ENCODE results near the gene LHX4. TPM values are rescaled to one million over a fixed set of nuclear protein-coding genes. Genes with fewer than 3 reads are reported as not detected.

Gene LHX4
- total and polyA plus RNA-seq, 2 of the 8 experiments (the other 6 are each of a cell fraction or from before 2014, with no cell fraction given) = 0.85 to 4.9 TPM

DNA sequence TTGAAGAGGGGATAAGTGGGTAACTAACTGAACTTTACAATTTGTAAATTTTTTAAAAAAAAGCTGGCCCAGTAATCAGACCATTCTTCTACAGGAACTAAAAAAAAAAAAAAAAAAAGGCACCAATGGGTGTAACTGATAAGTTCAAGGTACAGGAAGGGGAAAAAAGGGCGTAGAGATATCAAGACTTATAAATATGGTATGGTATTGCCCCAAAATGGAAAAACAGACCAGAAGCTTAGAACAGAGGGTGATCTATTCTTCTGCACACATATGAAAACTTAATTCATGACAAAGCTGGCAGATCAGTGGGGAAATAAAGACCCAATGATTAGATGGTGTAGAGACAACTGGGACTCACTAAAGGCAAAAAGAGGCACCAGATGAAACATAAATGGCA is 58.9 kb downstream of the LHX4 start:
- H2AK5ac ChIP-seq (ENCODE audit: low read depth, low read length) = no peak overlapping the region
- no peak overlapping the region for H2BK5ac ChIP-seq (ENCODE audit: low read depth, low read length)
- ChIA-PET POLR2A (ENCODE audit: partially characterized antibody) (interaction anchor here (0.6 kb wide), 1 partner anchor 11 kb away, joined by 3 read pairs; no protein-coding TSS in a partner anchor), CTCF (ENCODE audit: partially characterized antibody) (interaction anchor here (0.8 to 1.2 kb wide), 3 partner anchors 9 to 194 kb away, joined by 3 read pairs; no protein-coding TSS in a partner anchor)
- TF ChIP-seq FOSL1 (IDR thresholded peaks at IDR 0.05; ENCODE audit: insufficient read depth, low read depth, low read length) (no peak), GABPA (IDR thresholded peaks at IDR 0.05; ENCODE audit: borderline replicate concordance, insufficient read depth, low read length) (no peak), SUZ12 (IDR thresholded peaks at IDR 0.05; ENCODE audit: low read length) (no peak), SP1 (IDR thresholded peaks at IDR 0.05; ENCODE audit: low read depth, low read length) (no peak), CBX5 (IDR thresholded peaks at IDR 0.05; ENCODE audit: low read depth, low read length) (no peak), RAD21 (IDR thresholded peaks at IDR 0.05 in 1 of 2, conservative IDR thresholded peaks at IDR 0.05 in 1 of 2; ENCODE audit: low read depth in 2 of 2, low read length in 2 of 2) (no peak), SIRT6 (IDR thresholded peaks at IDR 0.05; ENCODE audit: low read length) (no peak), ZNF274 (IDR thresholded peaks at IDR 0.05; ENCODE audit: borderline replicate concordance, extremely low read depth, low read length) (no peak)
- TF ChIP-seq, protein P1, sequence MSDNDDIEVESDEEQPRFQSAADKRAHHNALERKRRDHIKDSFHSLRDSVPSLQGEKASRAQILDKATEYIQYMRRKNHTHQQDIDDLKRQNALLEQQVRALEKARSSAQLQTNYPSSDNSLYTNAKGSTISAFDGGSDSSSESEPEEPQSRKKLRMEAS (IDR thresholded peaks at IDR 0.05) = no peak
- H3K23ac ChIP-seq (ENCODE audit: insufficient read length) = no peak overlapping the region
- no peak overlapping the region for H3K4me2 ChIP-seq (ENCODE audit: insufficient read depth in 1 of 2, low read depth in 2 of 2, low read length in 2 of 2)
- WGBS, 2 experiments (ENCODE audit: extremely low coverage in 1 of 2, insufficient coverage in 1 of 2, insufficient read length in 1 of 2, insufficient replicate concordance in 2 of 2, low coverage in 1 of 2, low lambda C conversion rate in 2 of 2, missing lambda C conversion rate in 1 of 2) = 79% methylated on average over 1 of the region's 1 CpG; no CpG with 5 or more reads in 1 of the 2 experiments
- no peaks in the 10 kb centered on the region for H3K23me2 ChIP-seq (ENCODE audit: low read depth, low read length)
- no peak overlapping the region for H4K91ac ChIP-seq (replicated peaks; ENCODE audit: insufficient read length, low read length)
- no peak overlapping the region for H4K8ac ChIP-seq (ENCODE audit: extremely low read depth, insufficient read depth, low read length)
- H3K27ac ChIP-seq (ENCODE audit: low read depth, low read length) = no peak overlapping the region
- no peak overlapping the region for H4K5ac ChIP-seq (ENCODE audit: insufficient read length, low read depth, low read length)
- no peak for DNase-seq (ENCODE audit: low read depth in 1 of 2, low spot score in 2 of 2)
- H3K56ac ChIP-seq (replicated peaks; ENCODE audit: insufficient read length, low read depth, low read length) = no peak overlapping the region
- no peaks in the 10 kb centered on the region for H3K9me3 ChIP-seq (ENCODE audit: insufficient read depth in 2 of 2, low read depth in 1 of 2, low read length in 1 of 2)
- H2BK12ac ChIP-seq (ENCODE audit: low read depth, low read length) = no peak overlapping the region
- H3K4ac ChIP-seq (replicated peaks; ENCODE audit: insufficient read length, low read depth, low read length) = no peak overlapping the region
- no peak overlapping the region for H2BK120ac ChIP-seq (replicated peaks; ENCODE audit: low read depth, low read length)
- H3K79me2 ChIP-seq (ENCODE audit: control insufficient read depth in 1 of 2, insufficient read depth in 2 of 2, low read length in 2 of 2) = no peaks in the 10 kb centered on the region
- H2AFZ ChIP-seq (ENCODE audit: low read length) = no peak overlapping the region
- H3K79me1 ChIP-seq (ENCODE audit: low read depth, low read length) = no peaks in the 10 kb centered on the region
- no peaks in the 10 kb centered on the region for H3K4me1 ChIP-seq (replicated peaks in 1 of 4; ENCODE audit: control insufficient read depth in 3 of 4, insufficient read depth in 4 of 4, low read length in 3 of 4)
- no peak overlapping the region for H3K9ac ChIP-seq (replicated peaks in 1 of 4; ENCODE audit: extremely low read depth in 1 of 4, low read depth in 3 of 4, low read length in 3 of 4)
- H3K27me3 ChIP-seq (replicated peaks in 1 of 4; ENCODE audit: control insufficient read depth in 3 of 4, extremely low read depth in 1 of 4, insufficient read depth in 3 of 4, low read length in 3 of 4) = no peaks in the 10 kb centered on the region
- peaks cover 0 to 6% (median 0%) of the 10 kb centered on the region in 4 experiments; a peak in 1 of 8 replicates for H3K36me3 ChIP-seq (ENCODE audit: control insufficient read depth in 2 of 4, insufficient read depth in 4 of 4, low read length in 3 of 4)
- H3K14ac ChIP-seq (ENCODE audit: insufficient read length) = no peak overlapping the region
- H2BK15ac ChIP-seq (ENCODE audit: low read length) = no peak overlapping the region
- H4K20me1 ChIP-seq (replicated peaks in 1 of 2; ENCODE audit: control insufficient read depth in 1 of 2, insufficient read depth in 2 of 2, low read length in 2 of 2) = no peaks in the 10 kb centered on the region
- no peak overlapping the region for H3K4me3 ChIP-seq (ENCODE audit: extremely low read depth in 1 of 4, insufficient read depth in 2 of 4, low read depth in 3 of 4, low read length in 4 of 4)
- H2BK20ac ChIP-seq (ENCODE audit: low read length) = no peak overlapping the region
- no peak overlapping the region for H3K18ac ChIP-seq (ENCODE audit: extremely low read depth, low read length)
- no peak for FAIRE-seq

All from H1 (cell line).